HCEC 1CT (cell line): ENCODE results near the gene IFTAP.

Experiments
- DNase-seq: peaks from one replicate; pipeline ENCODE4 v3.0.0-alpha.2; 2017

Gene IFTAP

DNA sequence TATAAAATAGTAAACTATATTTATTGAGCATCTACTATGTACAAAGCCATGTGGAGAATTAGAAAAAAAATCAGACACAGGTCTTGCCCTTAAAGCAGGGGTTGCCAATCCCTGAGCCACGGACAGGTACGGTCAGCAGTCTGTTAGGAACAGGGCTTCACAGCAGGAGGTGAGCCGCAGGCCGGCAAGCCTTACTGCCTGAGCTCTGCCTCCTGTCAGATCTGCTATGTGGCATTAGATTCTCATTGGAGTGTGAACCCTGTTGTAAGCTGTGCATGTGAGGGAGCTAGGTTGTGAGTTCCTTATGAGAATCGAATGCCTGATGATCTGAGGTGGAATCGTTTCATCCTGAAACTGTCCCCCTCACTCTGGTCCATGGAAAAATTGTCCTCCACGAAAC, 5.9 kb downstream of the IFTAP start:
- no peak for DNase-seq

GRCh38 chr11:36601155-36601554, 6.9 kb downstream of the IFTAP start:
- DNase-seq, result no peak

DNA sequence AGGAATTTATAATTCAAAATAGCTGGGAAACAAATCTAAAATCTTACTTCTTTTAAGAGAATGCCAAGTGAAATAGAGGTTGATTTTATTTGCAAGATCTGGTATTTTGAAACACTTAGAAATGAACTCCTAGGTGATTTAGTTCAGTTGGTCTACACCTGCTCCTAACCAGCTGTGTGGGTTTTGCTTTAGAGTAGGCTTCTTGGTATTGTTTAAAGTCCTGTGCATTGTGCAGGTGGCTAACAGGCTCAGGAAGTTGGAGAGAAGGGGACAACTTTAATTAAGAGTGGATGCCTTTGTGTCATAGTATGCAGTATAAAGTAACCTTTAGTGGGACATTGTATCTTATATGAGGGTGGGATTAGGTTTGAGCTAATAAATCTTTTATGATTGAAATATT, 7.8 kb downstream of the IFTAP start:
- no peak for DNase-seq

DNA sequence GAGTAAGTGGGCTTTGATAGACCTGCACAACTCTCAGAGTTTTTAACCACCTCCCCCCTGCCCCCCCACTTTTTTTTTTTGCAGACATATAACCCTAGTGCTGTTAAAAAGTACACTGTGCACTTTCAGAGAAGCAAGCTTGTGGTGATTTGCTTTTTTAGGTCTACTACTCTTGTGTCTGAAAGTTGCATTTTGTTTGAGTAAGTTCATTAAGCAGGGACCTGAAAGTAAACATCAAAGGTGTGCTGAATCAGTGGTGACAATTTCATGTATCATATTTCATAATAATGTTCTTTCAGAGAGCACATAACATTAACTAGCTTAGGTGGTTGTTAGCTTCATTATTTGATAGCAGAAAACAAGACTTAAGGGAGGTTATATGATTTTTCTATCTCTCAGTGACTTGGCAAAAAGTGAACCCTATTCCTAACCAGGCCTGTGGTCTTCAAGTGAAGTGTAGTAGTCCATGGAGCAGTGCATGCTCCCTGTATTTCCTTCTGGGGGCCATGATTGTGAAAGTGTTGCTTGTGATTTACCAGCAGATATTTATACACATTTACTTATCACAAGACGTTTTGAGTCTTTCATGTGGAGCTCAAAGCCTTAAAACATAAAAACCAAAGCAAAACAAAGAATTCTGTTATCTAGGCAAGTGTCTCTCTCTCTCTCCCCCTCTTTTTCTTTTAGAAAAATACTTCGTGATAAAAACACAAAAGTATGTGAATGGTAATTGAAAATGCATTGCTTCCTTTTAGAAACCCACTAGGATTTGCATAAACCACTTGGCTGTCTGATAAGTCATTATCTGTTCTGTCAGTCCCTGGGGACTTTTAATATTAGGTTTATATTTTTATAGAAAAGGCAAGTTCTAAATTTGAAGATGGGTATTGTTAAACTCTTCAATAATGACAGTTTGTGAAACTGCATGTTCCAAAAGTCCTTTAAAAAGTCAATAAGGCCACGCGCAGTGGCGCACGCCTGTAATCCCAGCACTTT, 11.2 kb downstream of the IFTAP start:
- DNase-seq, result no peak

GRCh38 chr11:36608491-36609199, 14.3 kb downstream of the IFTAP start:
- DNase-seq, result no peak

GRCh38 chr11:36609383-36609782, 15.1 kb downstream of the IFTAP start:
- no peak for DNase-seq

GRCh38 chr11:36615826-36616225, 21.5 kb downstream of the IFTAP start:
- DNase-seq, result no peak

DNA sequence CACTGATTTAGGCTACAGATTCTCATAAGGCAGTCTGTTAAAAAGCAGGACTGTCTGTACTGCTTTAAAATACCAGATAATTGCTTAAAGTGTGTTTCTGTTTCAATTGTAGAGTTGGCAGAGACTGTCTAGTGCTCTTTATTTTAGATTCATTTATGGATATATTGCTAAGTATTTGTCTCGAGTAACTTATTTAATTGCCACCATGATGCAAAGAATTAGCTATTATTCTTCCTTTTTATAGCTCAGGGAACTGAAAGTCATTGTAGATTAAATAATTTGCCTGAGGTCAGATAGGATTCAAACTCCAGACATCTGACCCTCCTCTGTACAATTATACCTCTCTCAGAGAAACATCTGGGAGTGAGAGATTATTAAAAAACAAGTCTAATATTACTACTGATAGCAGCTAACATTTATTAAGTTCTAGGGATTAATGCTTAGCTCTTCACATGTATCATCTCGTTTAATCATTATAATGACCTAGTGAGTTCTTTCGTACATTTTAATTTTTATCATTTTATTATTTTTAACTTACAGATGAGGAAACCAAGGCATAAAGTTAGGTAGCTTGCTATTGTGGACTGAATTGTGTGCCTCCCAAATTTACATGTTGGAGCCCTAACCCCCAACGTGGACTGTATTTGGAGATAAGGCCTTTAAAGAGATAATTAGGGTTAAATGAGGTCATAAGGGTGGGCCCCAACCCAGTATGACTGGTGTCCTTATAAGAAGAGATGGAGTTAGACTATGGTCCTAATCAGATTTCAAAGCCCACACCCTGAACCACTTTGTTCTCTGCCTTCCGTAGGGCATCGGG, 23.5 kb downstream of the IFTAP start:
- no peak for DNase-seq

DNA sequence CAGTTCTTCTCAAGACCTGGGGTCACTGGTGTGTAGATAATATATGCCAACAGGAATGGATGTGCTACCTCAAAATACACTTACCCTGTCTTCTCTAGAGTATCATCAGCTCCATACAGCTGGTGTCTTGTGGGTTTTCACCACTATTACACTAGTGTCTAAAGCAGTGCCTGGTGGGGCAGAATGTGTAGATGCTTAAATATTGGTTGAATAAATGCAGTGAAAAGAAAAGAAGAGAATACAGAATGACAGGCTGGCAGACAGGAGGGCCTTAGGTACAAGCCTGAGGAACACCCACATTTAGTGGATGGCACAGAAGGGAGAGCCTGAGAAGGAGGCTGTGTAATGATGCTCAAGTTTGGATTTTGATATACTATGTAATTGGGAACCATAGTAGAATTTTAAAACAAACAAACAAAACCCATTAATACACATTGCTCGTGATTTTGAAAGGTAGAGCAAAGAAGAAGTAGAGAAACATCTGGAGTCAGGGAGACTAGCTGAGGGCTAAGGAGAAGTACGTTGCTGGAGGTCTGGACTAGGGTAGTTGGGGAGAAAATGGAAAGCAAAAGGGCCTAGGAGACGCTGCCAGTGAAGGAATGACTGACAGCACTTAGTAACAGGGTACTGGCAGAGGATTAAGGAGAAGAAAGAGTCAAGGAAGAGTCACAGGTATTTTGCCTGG, 24.2 kb downstream of the IFTAP start:
- DNase-seq, result no peak

GRCh38 chr11:36619502-36619901, 25.2 kb downstream of the IFTAP start:
- no peak for DNase-seq

GRCh38 chr11:36620246-36620645, 25.9 kb downstream of the IFTAP start:
- no peak for DNase-seq

DNA sequence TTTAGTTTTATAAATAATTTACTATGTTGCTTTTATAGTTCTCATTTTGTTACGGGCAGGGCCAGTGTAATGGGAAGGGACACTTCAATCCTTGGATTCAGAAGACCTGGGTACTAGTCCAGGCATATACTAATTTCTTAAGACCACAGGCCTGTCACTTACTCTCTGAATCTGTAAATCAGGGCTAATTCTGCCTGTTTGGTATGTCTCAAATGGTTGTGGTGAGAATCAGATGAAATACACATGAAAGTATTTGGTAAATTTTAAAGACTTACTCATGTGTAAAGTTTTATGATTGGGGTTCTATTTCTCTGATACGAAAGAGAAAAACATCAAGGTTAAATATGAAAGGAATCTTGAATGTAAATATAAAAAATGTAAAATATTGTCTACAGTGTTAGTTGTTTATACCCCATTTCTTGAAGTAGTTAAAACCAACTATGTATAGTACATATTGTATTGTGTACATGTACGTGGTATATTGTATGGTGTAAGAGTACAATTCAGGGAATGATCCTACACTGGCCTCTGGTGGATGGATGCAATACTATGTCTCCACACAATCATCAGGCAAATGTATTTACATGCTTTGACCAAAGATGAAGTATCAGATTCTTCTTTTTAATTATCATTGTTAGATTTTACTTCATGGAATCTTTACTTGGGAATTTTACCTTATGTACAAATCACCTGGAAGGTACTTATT, 28.3 kb downstream of the IFTAP start:
- peak; percentile 33 for DNase-seq

DNA sequence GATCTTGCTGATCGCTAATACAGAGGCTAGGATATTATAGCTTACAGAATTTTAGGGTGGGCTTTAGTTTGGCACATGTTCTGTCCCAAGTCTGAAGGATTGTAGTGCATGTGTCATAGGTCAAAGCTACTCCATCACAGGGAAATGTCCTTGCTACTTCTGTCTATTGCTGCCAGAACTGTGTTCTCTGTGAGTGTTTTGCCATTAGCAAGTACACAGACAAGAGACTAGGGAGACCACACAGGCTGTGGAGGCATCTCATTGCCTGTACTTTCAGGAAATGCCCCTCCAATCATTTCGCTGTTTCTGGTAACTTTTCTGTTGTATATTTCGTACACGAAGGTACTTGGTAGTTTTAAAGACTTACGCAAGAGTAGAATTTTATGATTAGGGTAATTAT, 29.2 kb downstream of the IFTAP start:
- DNase-seq, result no peak

- DNase-seq, result no peak
Measured at GRCh38 chr11:36627006-36627405, 32.7 kb downstream of the IFTAP start.

- no peak for DNase-seq
Measured at GRCh38 chr11:36627471-36627870, 33.2 kb downstream of the IFTAP start.

DNA sequence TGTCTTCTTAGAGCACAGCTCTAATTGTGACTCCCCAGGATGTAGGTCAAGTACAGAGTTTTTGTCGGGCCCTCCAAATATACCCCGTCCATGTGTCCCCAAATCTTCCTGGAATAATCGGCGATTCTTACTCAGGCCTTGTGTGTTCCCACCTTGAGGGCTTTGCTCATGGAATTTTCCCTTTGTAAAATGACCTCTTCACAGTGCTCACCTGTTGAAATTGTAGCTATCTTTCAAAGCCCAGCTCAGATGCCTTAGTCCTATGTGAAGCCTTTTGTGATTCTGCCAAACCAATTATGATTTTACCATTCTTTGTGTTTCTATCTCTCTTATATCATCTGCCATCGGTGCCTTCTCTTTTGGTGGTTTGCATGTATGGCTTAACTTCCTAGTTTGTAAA, 33.8 kb downstream of the IFTAP start:
- no peak for DNase-seq

DNA sequence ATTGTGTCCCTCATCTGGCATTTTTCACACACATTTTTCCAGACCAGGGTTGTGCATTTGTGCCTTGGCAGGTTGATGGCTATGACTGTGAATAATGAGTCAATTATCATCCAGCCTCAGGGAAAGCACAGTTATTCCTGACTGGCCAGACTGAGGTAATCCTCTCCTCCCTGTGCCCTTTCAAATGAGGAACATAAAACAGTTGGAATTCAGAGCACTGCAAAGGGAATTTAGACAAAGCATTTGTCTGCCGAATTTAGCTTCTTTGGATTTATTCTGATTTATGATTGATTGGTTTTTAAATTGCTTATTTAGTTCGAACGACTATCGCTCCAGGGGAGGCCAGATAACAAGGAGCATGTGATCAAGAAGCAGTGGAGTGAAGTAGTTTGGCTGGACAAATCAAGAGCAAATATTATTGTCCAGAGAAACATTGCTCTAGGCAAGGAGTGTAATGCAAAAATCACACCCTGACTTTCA, 34.5 kb downstream of the IFTAP start:
- DNase-seq, result no peak

- DNase-seq, result no peak
Measured at GRCh38 chr11:36631774-36632173, 37.5 kb downstream of the IFTAP start.

- DNase-seq, result no peak
Measured at GRCh38 chr11:36635066-36635862, 41.0 kb downstream of the IFTAP start.

GRCh38 chr11:36638556-36638955, 44.3 kb downstream of the IFTAP start:
- no peak for DNase-seq
